ENCODE data around the gene MAGI3. TPM values are rescaled to one million over a fixed set of nuclear protein-coding genes. Genes with fewer than 3 reads are reported as not detected.

Gene MAGI3
- total RNA-seq, 1 donor from 2014 or later: 5.4 TPM

DNA sequence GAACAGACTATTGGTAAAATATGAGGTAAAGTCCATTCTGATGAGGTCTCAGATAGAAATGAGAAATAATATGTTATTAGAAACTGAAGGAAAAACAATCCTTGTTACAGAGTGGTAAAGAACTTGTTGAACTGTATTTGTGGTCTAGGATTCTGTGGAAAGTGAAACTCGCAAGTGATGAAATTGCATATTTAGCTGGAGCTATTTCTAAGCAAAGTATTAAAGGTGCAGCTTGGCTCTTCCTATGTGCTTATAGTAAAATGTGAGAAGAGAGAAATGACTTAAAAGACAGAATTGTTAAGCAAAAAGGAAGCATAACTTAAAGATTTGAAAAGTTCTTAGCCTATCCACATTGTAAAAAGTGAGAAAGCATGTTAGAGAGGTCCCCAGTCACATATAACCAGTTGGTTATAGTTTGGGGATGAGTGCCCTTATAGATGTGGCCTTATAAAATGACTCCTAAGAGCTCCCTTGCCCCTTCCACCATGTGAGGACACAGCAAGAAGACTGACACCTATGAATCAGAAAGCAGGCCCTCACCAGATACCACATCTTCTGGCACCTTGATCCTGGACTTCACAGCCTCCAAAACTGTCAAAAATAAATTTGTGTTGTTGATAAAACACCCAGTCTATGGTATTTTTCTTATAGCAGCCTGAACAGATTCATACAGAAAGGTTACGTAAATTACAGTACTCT lies 344.2 kb downstream of the MAGI3 start:
- Histone ChIP-seq H3K9me3 (replicated peaks) (no peaks in the 10 kb centered on the region), H3K27me3 (ENCODE audit: low read depth) (no peaks in the 10 kb centered on the region), H3K36me3 (peaks cover 56% of the 10 kb centered on the region), H3K4me3 (no peak overlapping the region), H3K4me1 (no peaks in the 10 kb centered on the region), H3K27ac (replicated peaks) (no peak overlapping the region)
- TF ChIP-seq, protein P1, sequence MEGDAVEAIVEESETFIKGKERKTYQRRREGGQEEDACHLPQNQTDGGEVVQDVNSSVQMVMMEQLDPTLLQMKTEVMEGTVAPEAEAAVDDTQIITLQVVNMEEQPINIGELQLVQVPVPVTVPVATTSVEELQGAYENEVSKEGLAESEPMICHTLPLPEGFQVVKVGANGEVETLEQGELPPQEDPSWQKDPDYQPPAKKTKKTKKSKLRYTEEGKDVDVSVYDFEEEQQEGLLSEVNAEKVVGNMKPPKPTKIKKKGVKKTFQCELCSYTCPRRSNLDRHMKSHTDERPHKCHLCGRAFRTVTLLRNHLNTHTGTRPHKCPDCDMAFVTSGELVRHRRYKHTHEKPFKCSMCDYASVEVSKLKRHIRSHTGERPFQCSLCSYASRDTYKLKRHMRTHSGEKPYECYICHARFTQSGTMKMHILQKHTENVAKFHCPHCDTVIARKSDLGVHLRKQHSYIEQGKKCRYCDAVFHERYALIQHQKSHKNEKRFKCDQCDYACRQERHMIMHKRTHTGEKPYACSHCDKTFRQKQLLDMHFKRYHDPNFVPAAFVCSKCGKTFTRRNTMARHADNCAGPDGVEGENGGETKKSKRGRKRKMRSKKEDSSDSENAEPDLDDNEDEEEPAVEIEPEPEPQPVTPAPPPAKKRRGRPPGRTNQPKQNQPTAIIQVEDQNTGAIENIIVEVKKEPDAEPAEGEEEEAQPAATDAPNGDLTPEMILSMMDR (IDR thresholded peaks at IDR 0.05; ENCODE audit: borderline replicate concordance): no peak
- DNase-seq: no peak
- intact Hi-C loops (cut with micrococcal nuclease): no loop called here

Measured in left ventricle myocardium inferior (tissue), 1 donor.